Mucosa of rectum (tissue), 2 donors: ENCODE results near the gene BRD4.

Experiments used
- H3K27ac ChIP-seq, 2 donors: one replicate each; pipeline ENCODE4 v1.7.0; 2013; ENCODE audit warnings: inconsistent platforms in 2 of 2, low read depth in 2 of 2, low read length in 2 of 2
- H3K27me3 ChIP-seq, 2 donors: one replicate each; pipeline ENCODE4 v1.7.0; 2013; ENCODE audit warnings: low read length in 2 of 2; ENCODE audit not compliant: control insufficient read depth in 2 of 2, insufficient read depth in 2 of 2
- H3K36me3 ChIP-seq, 2 donors: one replicate each; pipeline ENCODE4 v1.7.0; 2013; ENCODE audit warnings: low read length in 2 of 2; ENCODE audit not compliant: control insufficient read depth in 2 of 2, insufficient read depth in 2 of 2
- H3K4me1 ChIP-seq, 2 donors: one replicate each; pipeline ENCODE4 v1.7.0; 2013; ENCODE audit warnings: low read length in 2 of 2, mild to moderate bottlenecking in 1 of 2; ENCODE audit not compliant: control insufficient read depth in 2 of 2, insufficient read depth in 2 of 2
- H3K4me3 ChIP-seq, 2 donors: one replicate each; pipeline ENCODE4 v1.7.0; 2013; ENCODE audit warnings: low read length in 2 of 2
- H3K9ac ChIP-seq, 2 donors: one replicate each; pipeline ENCODE4 v1.7.0; 2013; ENCODE audit warnings: low read length in 2 of 2, low read depth in 1 of 2, mild to moderate bottlenecking in 1 of 2
- H3K9me3 ChIP-seq, 2 donors: one replicate each; pipeline ENCODE4 v1.7.0; 2013; ENCODE audit warnings: low read length in 2 of 2; ENCODE audit not compliant: control insufficient read depth in 2 of 2
- donor health status: healthy.
- donor health status: Normal muscosa, but diverticular disease.

BRD4 gene

GRCh38 chr19:15332311-15332996 is at the start of gene BRD4:
Gene BRD4, minus strand, starts transcription at chr19:15332539. Its CDS starts 59,440 bp downstream, at chr19:15273099.
- Histone ChIP-seq H3K27me3 (no peaks in the 10 kb centered on the region), H3K4me1 (peaks cover 19 to 29% of the 10 kb centered on the region in 2 donors), H3K9me3 (no peaks in the 10 kb centered on the region), H3K27ac (peak within 1 kb of the TSS; percentile 88 to 89), H3K9ac (peak within 1 kb of the TSS; percentile 86 to 96), H3K36me3 (no peaks in the 10 kb centered on the region), H3K4me3 (peak within 1 kb of the TSS; percentile 90 to 93)

- no peak overlapping the region for H3K9ac ChIP-seq
- H3K4me1 ChIP-seq, result peaks cover 11 to 20% of the 10 kb centered on the region in 2 donors
- H3K36me3 ChIP-seq, result peaks cover 3 to 5% of the 10 kb centered on the region in 2 donors
- no peak overlapping the region for H3K4me3 ChIP-seq
- no peak overlapping the region for H3K27ac ChIP-seq
- H3K27me3 ChIP-seq, result no peaks in the 10 kb centered on the region
- H3K9me3 ChIP-seq, result no peaks in the 10 kb centered on the region
Measured at GRCh38 chr19:15381864-15382263, 49.5 kb upstream of the BRD4 start.

GRCh38 chr19:15381429-15381828 is 49.1 kb upstream of the BRD4 start:
- no peak overlapping the region for H3K4me3 ChIP-seq
- H3K27ac ChIP-seq, result no peak overlapping the region
- H3K4me1 ChIP-seq, result peaks cover 14 to 23% of the 10 kb centered on the region in 2 donors
- H3K9me3 ChIP-seq, result no peaks in the 10 kb centered on the region
- H3K36me3 ChIP-seq, result peaks cover 3% of the 10 kb centered on the region in 2 donors
- H3K27me3 ChIP-seq, result no peaks in the 10 kb centered on the region
- no peak overlapping the region for H3K9ac ChIP-seq

DNA sequence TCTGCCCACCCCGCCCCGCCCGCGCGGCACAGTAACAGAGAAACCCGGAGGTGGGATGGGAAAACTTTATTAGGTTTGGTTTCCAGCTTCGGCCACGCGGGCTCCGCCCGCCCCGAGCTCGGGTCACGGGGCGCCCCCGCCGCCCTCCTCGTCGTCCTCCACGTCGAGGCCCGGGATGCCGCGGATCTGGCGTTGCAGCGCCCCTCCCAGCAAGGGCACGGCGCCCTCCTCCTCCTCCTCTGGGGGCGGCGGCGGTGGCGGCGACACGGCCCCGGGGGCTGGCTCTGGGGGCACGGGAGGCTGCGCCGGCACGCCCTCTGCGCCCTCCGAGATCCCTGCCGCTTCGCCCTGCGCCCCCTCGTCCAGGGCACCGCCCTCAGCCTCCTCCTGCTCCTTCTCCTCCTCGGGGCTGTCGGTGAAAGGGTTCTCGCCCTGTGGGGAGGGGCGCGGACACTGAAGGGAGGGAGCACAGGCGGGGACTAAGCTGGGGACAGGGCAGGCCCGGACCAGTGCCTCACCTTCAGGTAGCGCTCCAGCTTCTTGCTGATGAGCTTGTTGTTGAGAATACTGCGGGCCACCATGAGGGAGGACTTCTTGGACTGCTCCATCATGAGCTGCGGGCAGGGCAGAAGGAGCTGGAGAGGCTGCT is 47.8 kb upstream of the BRD4 start:
- peaks cover 14 to 26% of the 10 kb centered on the region in 2 donors for H3K4me1 ChIP-seq

DNA sequence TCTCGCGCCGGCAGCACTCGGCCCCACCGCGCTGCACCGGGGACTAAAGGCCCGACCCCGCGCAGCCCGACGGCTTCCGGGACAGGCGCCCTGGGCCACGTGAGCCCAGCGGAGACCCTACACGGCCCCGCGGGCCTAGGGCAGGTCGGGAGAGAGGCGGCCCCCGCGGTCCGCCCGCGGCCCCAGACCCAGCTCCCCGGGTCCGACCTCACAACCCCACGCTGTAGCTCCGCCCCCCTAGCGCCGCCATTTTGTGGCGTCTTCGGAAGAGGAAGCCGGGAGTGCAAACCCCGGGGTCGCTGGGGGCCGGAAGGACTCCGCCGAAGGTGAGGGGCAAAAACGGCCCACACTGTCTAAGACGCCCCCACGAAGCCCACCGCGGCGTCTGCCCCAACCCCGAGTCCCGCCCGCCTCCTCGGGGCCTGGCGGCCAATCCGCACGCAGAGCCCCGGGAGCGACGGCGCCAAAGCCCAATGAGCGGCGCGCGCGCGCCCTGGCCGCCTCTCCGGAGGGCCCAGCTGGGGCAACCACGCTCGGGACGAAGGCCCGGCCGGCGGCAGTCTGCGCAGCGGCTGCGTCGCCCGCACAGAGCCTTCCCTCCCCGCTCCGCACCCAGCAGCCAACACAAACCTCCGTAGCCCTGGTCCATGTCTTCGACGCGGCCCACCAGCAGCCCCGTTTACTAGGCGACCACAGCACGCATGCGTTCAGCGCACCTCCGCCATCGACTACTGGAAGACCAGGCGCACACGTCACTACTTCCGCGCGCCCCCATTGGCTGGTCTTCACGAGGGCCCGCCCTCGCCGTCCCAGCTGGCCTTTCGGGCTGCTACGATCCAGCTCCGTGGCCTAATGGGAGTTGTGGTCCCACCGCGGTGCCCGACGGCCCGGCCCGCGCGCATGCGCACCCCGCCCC is 47.0 kb upstream of the BRD4 start, which contains the start of gene AKAP8:
Gene AKAP8 (minus strand): TSS at position 705 of the 916 bp plus-strand sequence. CDS start 56 bp downstream, at position 649.
- peak within 1 kb of the TSS; percentile 95 to 96 for H3K9ac ChIP-seq
- H3K4me1 ChIP-seq, result peaks cover 14 to 26% of the 10 kb centered on the region in 2 donors
- H3K9me3 ChIP-seq, result no peaks in the 10 kb centered on the region
- H3K36me3 ChIP-seq, result peaks cover 0 to 6% of the 10 kb centered on the region in 2 donors
- H3K27ac ChIP-seq, result peak within 1 kb of the TSS; percentile 90 to 94
- peak within 1 kb of the TSS; percentile 97 to 100 for H3K4me3 ChIP-seq
- no peaks in the 10 kb centered on the region for H3K27me3 ChIP-seq

More for the DNA sequence above, 47.8 kb upstream of the BRD4 start:
- Histone ChIP-seq H3K9ac (peak overlapping the region; percentile 47 to 78), H3K4me3 (peak overlapping the region; percentile 69 to 78), H3K27me3 (no peaks in the 10 kb centered on the region), H3K27ac (peak overlapping the region; percentile 81 to 94), H3K36me3 (no peaks in the 10 kb centered on the region), H3K9me3 (no peaks in the 10 kb centered on the region)

DNA sequence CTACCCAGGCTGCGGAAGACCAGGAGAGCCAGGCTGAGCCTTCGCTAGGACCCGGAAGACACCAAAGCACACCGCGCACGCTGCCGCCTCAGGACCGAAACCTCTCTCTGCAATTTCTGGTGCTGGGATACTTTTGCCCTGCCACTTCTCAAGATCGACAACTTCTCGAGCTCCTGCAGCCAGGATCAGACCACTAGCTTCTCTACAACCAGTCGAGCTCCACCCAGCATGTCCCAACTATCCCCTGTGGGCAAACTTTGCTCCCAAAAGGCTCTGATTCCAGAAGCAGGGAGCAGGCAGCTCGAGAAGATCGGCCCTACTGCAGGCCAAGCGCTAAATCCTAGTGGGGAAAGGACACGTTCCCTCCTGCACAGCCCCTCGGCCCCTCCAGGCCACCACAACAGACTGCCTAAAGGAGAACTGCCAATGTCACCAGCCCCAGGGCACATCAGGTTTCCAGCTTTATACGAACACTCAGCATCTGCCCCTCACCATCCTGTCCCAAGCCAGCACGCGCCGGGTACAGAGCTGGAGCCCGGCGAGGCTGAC is 46.3 kb upstream of the BRD4 start:
- H3K4me1 ChIP-seq, result peaks cover 14 to 26% of the 10 kb centered on the region in 2 donors
- H3K36me3 ChIP-seq, result peaks cover 0 to 10% of the 10 kb centered on the region in 2 donors

GRCh38 chr19:15374796-15375440 is 42.6 kb upstream of the BRD4 start:
- H3K36me3 ChIP-seq, result peaks cover 18 to 45% of the 10 kb centered on the region in 2 donors
- H3K9ac ChIP-seq, result no peak overlapping the region
- H3K27ac ChIP-seq, result no peak overlapping the region
- H3K9me3 ChIP-seq, result no peaks in the 10 kb centered on the region
- H3K4me1 ChIP-seq, result peaks cover 14 to 21% of the 10 kb centered on the region in 2 donors
- H3K27me3 ChIP-seq, result no peaks in the 10 kb centered on the region
- no peak overlapping the region for H3K4me3 ChIP-seq

More for the DNA sequence above, 46.3 kb upstream of the BRD4 start:
- peak overlapping the region; percentile 90 to 94 for H3K27ac ChIP-seq
- no peaks in the 10 kb centered on the region for H3K9me3 ChIP-seq
- H3K4me3 ChIP-seq, result peak overlapping the region; percentile 97 to 100
- peak overlapping the region; percentile 95 to 96 for H3K9ac ChIP-seq
- H3K27me3 ChIP-seq, result no peaks in the 10 kb centered on the region

GRCh38 chr19:15374105-15374651 is 41.8 kb upstream of the BRD4 start:
- Histone ChIP-seq H3K27ac (no peak overlapping the region), H3K9ac (no peak overlapping the region), H3K9me3 (no peaks in the 10 kb centered on the region), H3K36me3 (peaks cover 25 to 51% of the 10 kb centered on the region in 2 donors), H3K4me3 (no peak overlapping the region), H3K4me1 (peaks cover 14 to 21% of the 10 kb centered on the region in 2 donors), H3K27me3 (no peaks in the 10 kb centered on the region)

DNA sequence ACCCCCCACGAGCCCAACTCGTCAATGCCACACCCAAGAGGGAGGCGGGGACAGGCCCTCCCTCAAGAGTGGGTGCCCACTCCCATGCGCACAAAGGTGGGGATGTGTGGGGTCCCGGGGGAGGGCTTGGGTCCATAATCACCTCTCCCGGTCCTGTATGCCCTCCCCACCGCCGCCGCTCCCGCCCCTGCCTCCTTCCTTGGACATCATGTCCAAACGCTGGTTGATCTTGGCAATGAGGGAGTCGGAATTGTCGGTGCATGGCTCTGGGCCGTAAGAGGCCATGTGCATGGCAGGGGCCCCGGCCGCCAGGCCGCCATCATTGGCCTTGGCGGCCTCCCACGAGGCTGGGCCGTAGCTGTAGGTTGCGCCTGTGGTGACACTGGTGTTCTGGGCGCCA is 41.3 kb upstream of the BRD4 start:
- H3K9me3 ChIP-seq, result no peaks in the 10 kb centered on the region
- no peak overlapping the region for H3K27ac ChIP-seq
- H3K36me3 ChIP-seq, result peaks cover 29 to 57% of the 10 kb centered on the region in 2 donors
- peaks cover 14 to 19% of the 10 kb centered on the region in 2 donors for H3K4me1 ChIP-seq
- no peak overlapping the region for H3K9ac ChIP-seq
- H3K4me3 ChIP-seq, result no peak overlapping the region
- H3K27me3 ChIP-seq, result no peaks in the 10 kb centered on the region
